NT2/D1 (cell line): ENCODE measurements around the gene NUMA1.
A peak's percentile ranks its signal among the peaks of the same experiment; 100 is the strongest.

Experiments
- DNase-seq: peaks from one replicate; pipeline ENCODE4 v3.0.0-alpha.2; 2011; ENCODE audit warnings: low read depth, low spot score
- H3K27me3 ChIP-seq: 2 replicates; pipeline ENCODE4 v1.6.0; 2011; ENCODE audit warnings: mild to moderate bottlenecking; ENCODE audit not compliant: insufficient read length, insufficient read depth
- H3K36me3 ChIP-seq: 2 replicates; pipeline ENCODE4 v1.6.1; 2011; ENCODE audit warnings: mild to moderate bottlenecking, low read length, mixed read lengths; ENCODE audit not compliant: insufficient read depth, insufficient read length
- H3K4me1 ChIP-seq: 2 replicates; pipeline ENCODE4 v1.5.1; 2011; ENCODE audit not compliant: insufficient read depth, insufficient read length
- H3K4me3 ChIP-seq: 2 replicates; pipeline ENCODE4 v1.5.1; 2011; ENCODE audit warnings: low read depth; ENCODE audit not compliant: insufficient read length
- H3K9ac ChIP-seq: 2 replicates; pipeline ENCODE4 v1.6.0; 2011; ENCODE audit warnings: low read depth; ENCODE audit not compliant: insufficient read length
- H3K9me3 ChIP-seq: 2 replicates; pipeline ENCODE4 v1.5.1; 2011; ENCODE audit warnings: mild to moderate bottlenecking, low read length; ENCODE audit not compliant: insufficient read depth
- SUZ12 ChIP-seq: IDR thresholded peaks from 2 replicates; pipeline ENCODE4 v1.6.1; 2011; ENCODE audit not compliant: insufficient read length, insufficient read depth; ENCODE audit errors: extremely low read depth
- YY1 ChIP-seq: IDR thresholded peaks from 2 replicates; pipeline ENCODE4 v1.6.1; 2011; ENCODE audit not compliant: insufficient read length, insufficient read depth
- ZNF274 ChIP-seq: IDR thresholded peaks from 2 replicates; pipeline ENCODE4 v1.6.1; 2011; ENCODE audit warnings: mild to moderate bottlenecking, low read depth, low read length

Gene NUMA1

GRCh38 chr11:72120930-72121329, 40.6 kb upstream of the NUMA1 start:
- Histone ChIP-seq H3K9me3 (peaks cover 14% of the 10 kb centered on the region; the same call in 1 of the 2 replicates), H3K4me1 (no peaks in the 10 kb centered on the region), H3K9ac (no peak overlapping the region), H3K4me3 (no peak overlapping the region), H3K27me3 (no peaks in the 10 kb centered on the region), H3K36me3 (no peaks in the 10 kb centered on the region)
- no peak for DNase-seq
- TF ChIP-seq SUZ12: no peak
- TF ChIP-seq YY1: no peak
- no peak for TF ChIP-seq ZNF274

- Histone ChIP-seq H3K27me3 (no peaks in the 10 kb centered on the region), H3K9ac (no peak overlapping the region), H3K9me3 (peaks cover 6% of the 10 kb centered on the region; the same call in 1 of the 2 replicates), H3K36me3 (no peaks in the 10 kb centered on the region), H3K4me3 (no peak overlapping the region), H3K4me1 (no peaks in the 10 kb centered on the region)
- DNase-seq: no peak
- TF ChIP-seq SUZ12 (no peak), YY1 (no peak), ZNF274 (no peak)
Measured at GRCh38 chr11:72119198-72119597, 38.9 kb upstream of the NUMA1 start.

GRCh38 chr11:72116019-72116755, 35.8 kb upstream of the NUMA1 start:
- no peak overlapping the region for H3K9ac ChIP-seq
- no peak for DNase-seq

DNA sequence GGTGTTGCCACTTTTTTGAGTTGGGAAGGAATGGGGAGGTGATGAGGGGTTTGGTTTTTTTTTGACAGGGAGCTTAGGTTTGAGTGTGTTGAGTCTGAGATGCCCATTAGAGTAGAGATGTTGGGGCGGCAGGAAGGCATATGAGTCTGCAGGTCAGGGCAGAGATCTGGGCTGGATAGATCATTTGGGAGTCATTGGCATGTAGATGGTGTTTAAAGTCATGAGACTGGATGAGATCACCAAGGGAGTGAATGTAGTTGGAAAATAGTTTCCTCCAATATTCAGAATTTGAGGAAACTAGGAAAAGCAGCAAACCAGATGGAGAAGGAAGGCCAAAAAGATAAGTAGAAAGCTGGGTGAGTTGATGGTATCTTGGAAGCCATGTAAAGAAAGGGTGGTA, 34.2 kb upstream of the NUMA1 start:
- Histone ChIP-seq H3K36me3 (peaks cover 16% of the 10 kb centered on the region), H3K27me3 (no peaks in the 10 kb centered on the region), H3K4me3 (no peak overlapping the region), H3K9me3 (no peaks in the 10 kb centered on the region), H3K9ac (no peak overlapping the region), H3K4me1 (no peaks in the 10 kb centered on the region)
- TF ChIP-seq SUZ12: no peak
- no peak for TF ChIP-seq ZNF274
- no peak for DNase-seq

More at GRCh38 chr11:72116019-72116755, 35.8 kb upstream of the NUMA1 start:
- Histone ChIP-seq H3K27me3 (no peaks in the 10 kb centered on the region), H3K4me3 (no peak overlapping the region), H3K9me3 (no peaks in the 10 kb centered on the region), H3K4me1 (no peaks in the 10 kb centered on the region), H3K36me3 (peaks cover 1% of the 10 kb centered on the region)
- TF ChIP-seq ZNF274: no peak
- TF ChIP-seq YY1: no peak
- TF ChIP-seq SUZ12: no peak

DNA sequence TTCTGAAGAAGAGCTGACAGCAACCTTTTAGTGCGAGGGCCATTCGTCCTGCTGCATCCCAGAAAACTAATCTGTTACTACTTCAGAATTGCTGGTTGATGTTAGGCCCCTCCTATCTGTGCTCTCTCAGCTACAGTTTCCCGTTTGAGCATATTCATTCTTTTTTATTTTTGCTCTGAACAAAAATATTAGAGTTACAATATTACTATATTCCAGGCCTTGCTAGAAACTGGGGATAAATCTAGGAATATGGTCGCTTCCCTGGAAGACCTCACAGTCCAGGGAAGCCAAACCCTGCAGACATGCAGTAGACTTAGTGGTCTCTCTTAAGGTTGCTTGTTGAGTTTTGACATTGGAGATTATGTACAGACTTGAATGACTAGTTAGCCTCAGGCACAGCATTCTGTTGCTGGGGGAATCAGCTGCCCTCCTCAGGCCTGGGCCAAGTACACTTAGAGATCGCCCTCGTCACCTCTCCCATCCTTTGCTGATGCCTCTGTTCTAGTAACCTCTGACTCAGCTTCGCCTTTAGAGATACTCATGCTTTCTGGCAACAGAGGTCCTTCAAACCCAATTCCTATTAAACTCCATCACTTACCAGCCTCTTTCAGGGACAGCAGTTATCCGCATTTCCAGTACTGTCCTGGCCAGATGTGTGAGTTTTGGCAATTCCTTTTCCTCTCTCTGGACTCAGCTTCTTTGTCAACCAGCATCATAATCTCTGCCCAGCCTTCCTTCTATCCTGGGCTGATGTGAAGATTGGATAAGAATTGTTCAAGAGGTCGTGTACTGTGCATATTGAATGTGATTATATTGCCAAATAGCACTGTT, 32.9 kb upstream of the NUMA1 start:
- no peak for DNase-seq
- Histone ChIP-seq H3K9me3 (no peaks in the 10 kb centered on the region), H3K4me3 (peak overlapping the region; percentile 67), H3K4me1 (no peaks in the 10 kb centered on the region), H3K9ac (peak overlapping the region; percentile 65), H3K27me3 (no peaks in the 10 kb centered on the region), H3K36me3 (peaks cover 29% of the 10 kb centered on the region)
- no peak for TF ChIP-seq YY1
- no peak for TF ChIP-seq SUZ12
- no peak for TF ChIP-seq ZNF274

- TF ChIP-seq SUZ12 (no peak), ZNF274 (no peak), YY1 (no peak)
- Histone ChIP-seq H3K27me3 (no peaks in the 10 kb centered on the region), H3K9ac (peak within 1 kb of the TSS; percentile 85), H3K4me1 (no peaks in the 10 kb centered on the region), H3K9me3 (no peaks in the 10 kb centered on the region), H3K4me3 (peak within 1 kb of the TSS; percentile 67), H3K36me3 (peaks cover 36% of the 10 kb centered on the region)
- DNase-seq: peak; percentile 98
Measured at GRCh38 chr11:72112143-72112977, 32.0 kb upstream of the NUMA1 start, which contains the start of gene ANAPC15. Gene ANAPC15, minus strand, starts transcription at chr11:72112695. Its CDS starts 1,419 bp downstream, at chr11:72111276.
